Tibial nerve (tissue), 4 donors: ENCODE data around the gene SRPK3.

Experiments
- EP300 ChIP-seq, 2 donors: sonication (generic); formaldehyde crosslinking; IDR thresholded peaks; one replicate each; pipeline ENCODE4 v1.6.1; 2017; ENCODE audit warnings: antibody characterized with exemption in 2 of 2, mild to moderate bottlenecking in 1 of 2
- POLR2A ChIP-seq, 2 donors: fragments of 450-650 bp; IDR thresholded peaks; one replicate each; pipeline ENCODE4 v1.6.1; 2017; ENCODE audit warnings: antibody characterized with exemption in 2 of 2, mild to moderate bottlenecking in 2 of 2, moderate library complexity in 2 of 2
- TF ChIP-seq, protein P1 (sequence below), 5 experiments: fragments of 200-600 bp in 3 of 5; fragments of 450-650 bp in 2 of 5; sonication (generic) in 3 of 5; IDR thresholded peaks; one replicate each; pipeline ENCODE4 v1.5.1; 2016 to 2019; ENCODE audit warnings: antibody characterized with exemption in 5 of 5, mild to moderate bottlenecking in 3 of 5, moderate library complexity in 2 of 5

DNA sequence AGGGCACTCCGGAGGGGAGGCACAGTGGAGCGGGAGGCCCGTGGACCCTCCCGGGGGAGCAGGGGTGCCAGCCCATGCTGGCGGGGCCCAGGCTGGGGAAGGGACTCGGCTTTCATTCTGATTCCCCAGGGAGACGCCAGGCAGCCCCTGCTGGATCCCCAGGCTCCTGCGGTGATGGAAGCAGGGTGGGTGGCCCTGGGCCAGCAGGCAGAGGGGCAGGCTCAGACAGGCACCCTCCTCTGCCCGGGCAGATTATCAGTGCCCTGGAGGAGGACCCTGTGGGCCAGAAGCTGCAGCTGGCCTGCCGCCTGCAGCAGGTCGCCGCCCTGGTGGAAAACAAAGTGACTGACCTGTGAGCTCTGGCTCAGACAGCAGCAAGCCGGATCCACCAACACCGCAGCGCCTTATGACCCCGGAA, 2.1 kb upstream of the SRPK3 start:
- TF ChIP-seq, protein P1, sequence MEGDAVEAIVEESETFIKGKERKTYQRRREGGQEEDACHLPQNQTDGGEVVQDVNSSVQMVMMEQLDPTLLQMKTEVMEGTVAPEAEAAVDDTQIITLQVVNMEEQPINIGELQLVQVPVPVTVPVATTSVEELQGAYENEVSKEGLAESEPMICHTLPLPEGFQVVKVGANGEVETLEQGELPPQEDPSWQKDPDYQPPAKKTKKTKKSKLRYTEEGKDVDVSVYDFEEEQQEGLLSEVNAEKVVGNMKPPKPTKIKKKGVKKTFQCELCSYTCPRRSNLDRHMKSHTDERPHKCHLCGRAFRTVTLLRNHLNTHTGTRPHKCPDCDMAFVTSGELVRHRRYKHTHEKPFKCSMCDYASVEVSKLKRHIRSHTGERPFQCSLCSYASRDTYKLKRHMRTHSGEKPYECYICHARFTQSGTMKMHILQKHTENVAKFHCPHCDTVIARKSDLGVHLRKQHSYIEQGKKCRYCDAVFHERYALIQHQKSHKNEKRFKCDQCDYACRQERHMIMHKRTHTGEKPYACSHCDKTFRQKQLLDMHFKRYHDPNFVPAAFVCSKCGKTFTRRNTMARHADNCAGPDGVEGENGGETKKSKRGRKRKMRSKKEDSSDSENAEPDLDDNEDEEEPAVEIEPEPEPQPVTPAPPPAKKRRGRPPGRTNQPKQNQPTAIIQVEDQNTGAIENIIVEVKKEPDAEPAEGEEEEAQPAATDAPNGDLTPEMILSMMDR (IDR thresholded peaks at IDR 0.05) = no peak
- no peak for TF ChIP-seq POLR2A (IDR thresholded peaks at IDR 0.05)
- no peak for TF ChIP-seq EP300 (IDR thresholded peaks at IDR 0.05)
